Endothelial cell of umbilical vein (primary cell): ENCODE measurements around the gene SOX10. TPM values are rescaled to one million over a fixed set of nuclear protein-coding genes. Genes with fewer than 3 reads are reported as not detected.

Experiments used
- BruUV-seq: library from RNA; stranded (reverse); fragments of 400-500 nt; replicated peaks from 2 replicates; lab custom pipeline; 2021; lab: Mats Ljungman, UMichigan
- CTCF ChIA-PET: fragments of 300-600, 350-600 bp; sonication (Branson Sonifier 250); formaldehyde crosslinking; loops from one replicate; lab custom pipeline; 2021; ENCODE audit warnings: antibody characterized with exemption, inconsistent platforms; lab: Charles Lee
- POLR2A ChIA-PET: fragments of 300-600, 350-600 bp; sonication (Branson Sonifier 250); formaldehyde crosslinking; loops from one replicate; lab custom pipeline; 2021; ENCODE audit warnings: antibody characterized with exemption, inconsistent platforms; lab: Charles Lee
- DNase-seq: peaks from one replicate; pipeline ENCODE4 v3.0.0-alpha.2; 2011; ENCODE audit warnings: low read depth, low spot score
- FAIRE-seq: peaks from 2 replicates; lab custom pipeline; 2011; peaks lifted over from hg19 to GRCh38; lab: Jason Lieb, UNC
- H2AFZ ChIP-seq: 2 replicates; pipeline ENCODE4 v1.6.0; 2012; ENCODE audit warnings: low read depth, low read length, control low read depth, inconsistent platforms
- H3K27ac ChIP-seq: 2 replicates; pipeline ENCODE4 v1.5.1; 2011; ENCODE audit warnings: low read depth, mild to moderate bottlenecking, control low read depth, low read length, moderate library complexity; ENCODE audit not compliant: insufficient read depth
- H3K27me3 ChIP-seq, 2 experiments: 2 replicates each; pipeline versions ENCODE4 v1.6.0 to v1.6.1; 2011; ENCODE audit warnings: low read length in 2 of 2, mixed read lengths in 1 of 2; ENCODE audit not compliant: control insufficient read depth in 2 of 2, insufficient read depth in 2 of 2
- H3K36me3 ChIP-seq, 2 experiments: 2 replicates in 1 of 2; 3 replicates in 1 of 2; pipeline ENCODE4 v1.5.1; 2011; ENCODE audit warnings: low read length in 2 of 2, mild to moderate bottlenecking in 1 of 2, moderate library complexity in 1 of 2; ENCODE audit not compliant: control insufficient read depth in 2 of 2, insufficient read depth in 2 of 2; ENCODE audit errors: extremely low read depth in 1 of 2
- H3K4me1 ChIP-seq: 3 replicates; pipeline ENCODE4 v1.5.1; 2011; ENCODE audit warnings: mild to moderate bottlenecking, low read length; ENCODE audit not compliant: control insufficient read depth, insufficient read depth; ENCODE audit errors: extremely low read depth
- H3K4me2 ChIP-seq: 2 replicates; pipeline ENCODE4 v1.6.1; 2011; ENCODE audit warnings: low read length, control low read depth, mixed read lengths; ENCODE audit not compliant: insufficient read depth
- H3K4me3 ChIP-seq, 3 experiments: fragments of 200-600 bp in 1 of 3; sonication (generic), shearing (Covaris generic) in 1 of 3; replicated peaks in 1 of 3; 2 replicates each; pipeline ENCODE4 v1.5.1; 2011 to 2016; ENCODE audit warnings: control low read depth in 3 of 3, low read length in 3 of 3, mild to moderate bottlenecking in 2 of 3, inconsistent platforms in 1 of 3, low read depth in 1 of 3, moderate library complexity in 1 of 3; ENCODE audit not compliant: insufficient read depth in 1 of 3
- H3K79me2 ChIP-seq: 2 replicates; pipeline ENCODE4 v1.6.0; 2012; ENCODE audit warnings: low read length, inconsistent platforms; ENCODE audit not compliant: control insufficient read depth, insufficient read depth
- H3K9ac ChIP-seq: replicated peaks from 2 replicates; pipeline ENCODE3; 2011; ENCODE audit warnings: low read length, control low read depth; ENCODE audit not compliant: insufficient read depth; ENCODE audit errors: extremely low read depth
- H3K9me1 ChIP-seq: replicated peaks from 3 replicates; pipeline ENCODE4 v1.6.0; 2011; ENCODE audit warnings: mild to moderate bottlenecking, low read length; ENCODE audit not compliant: control insufficient read depth, insufficient read depth; ENCODE audit errors: extremely low read depth
- H3K9me3 ChIP-seq: replicated peaks from 2 replicates; pipeline ENCODE4 v1.5.1; 2012; ENCODE audit warnings: low read length, inconsistent platforms; ENCODE audit not compliant: control insufficient read depth, insufficient read depth
- H4K20me1 ChIP-seq: replicated peaks from 2 replicates; pipeline ENCODE3; 2011; ENCODE audit warnings: mild to moderate bottlenecking, low read length; ENCODE audit not compliant: control insufficient read depth, insufficient read depth; ENCODE audit errors: extremely low read depth
- CTCF ChIP-seq, 2 donors: IDR thresholded peaks; 1 replicate in 1 of 2; 2 replicates in 1 of 2; pipeline ENCODE4 v1.5.1; 2011; ENCODE audit warnings: low read length in 2 of 2, mild to moderate bottlenecking in 2 of 2, moderate library complexity in 2 of 2, control low read depth in 1 of 2, inconsistent platforms in 1 of 2, low read depth in 1 of 2; ENCODE audit not compliant: insufficient read depth in 1 of 2; ENCODE audit errors: extremely low read depth in 1 of 2
- EZH2 ChIP-seq: IDR thresholded peaks from 2 replicates; pipeline ENCODE4 v1.6.1; 2012; ENCODE audit warnings: borderline replicate concordance, low read depth, mild to moderate bottlenecking, moderate library complexity, low read length, inconsistent platforms; ENCODE audit not compliant: severe bottlenecking
- FOS ChIP-seq: IDR thresholded peaks from 2 replicates; pipeline ENCODE4 v1.6.1; 2011; ENCODE audit warnings: mild to moderate bottlenecking, low read length, moderate library complexity, borderline replicate concordance; ENCODE audit not compliant: insufficient read depth
- GATA2 ChIP-seq: IDR thresholded peaks from 2 replicates; pipeline ENCODE4 v1.7.0; 2011; ENCODE audit warnings: low read depth, mild to moderate bottlenecking, moderate library complexity, mixed read lengths, low read length; ENCODE audit not compliant: insufficient read length, insufficient read depth
- JUN ChIP-seq: IDR thresholded peaks from 2 replicates; pipeline ENCODE4 v1.6.1; 2011; ENCODE audit warnings: borderline replicate concordance, low read depth; ENCODE audit not compliant: insufficient read length, insufficient read depth
- MAX ChIP-seq: IDR thresholded peaks from 2 replicates; pipeline ENCODE4 v1.6.1; 2011; ENCODE audit not compliant: insufficient read depth, insufficient read length
- MYC ChIP-seq: IDR thresholded peaks from one replicate; pipeline ENCODE4 v1.6.1; 2011; ENCODE audit warnings: mild to moderate bottlenecking, low read depth, low read length
- POLR2A ChIP-seq: IDR thresholded peaks from 2 replicates; pipeline ENCODE4 v1.6.1; 2012; ENCODE audit warnings: low read depth, mild to moderate bottlenecking, control low read depth, low read length
- POLR2AphosphoS5 ChIP-seq: IDR thresholded peaks from 2 replicates; pipeline ENCODE4 v1.6.1; 2012; ENCODE audit warnings: low read depth, mild to moderate bottlenecking, control low read depth, low read length, moderate library complexity; ENCODE audit not compliant: insufficient read depth
- dilution Hi-C: fragments of 300-500 bp; cut with MboI; formaldehyde crosslinking; loops from one replicate; pipeline ENCODE4 v1.15.0; 2019; ENCODE audit warnings: low sequenced_read_pairs; ENCODE audit not compliant: extremely low pct_ligation_motif_present
- intact Hi-C: fragments of 100-400 bp; cut with micrococcal nuclease; formaldehyde crosslinking; loops from one replicate; pipeline ENCODE4 v1.10.0; 2022
- polyA plus RNA-seq, 4 experiments: library from polyadenylated mRNA; depleted of rRNA in 3 of 4; stranded (reverse) in 3 of 4; unstranded in 1 of 4; fragments of >200 nt; gene quantifications; 2 replicates each; pipeline versions ENCODE4 v1.2.1 to v1.2.3, GENCODE V29; 2011 to 2012; ENCODE audit warnings: missing spikeins in 1 of 4
- total RNA-seq: library from RNA; stranded (reverse); gene quantifications from 2 replicates; pipeline ENCODE4 v1.2.3, GENCODE V29; 2021

Gene SOX10
- total and polyA plus RNA-seq, 2 donors (not counting 3 experiments of a cell fraction or from before 2014, with no cell fraction given), result not detected

- dilution Hi-C loops, result no loop called here
- POLR2A ChIA-PET, result interaction anchor here (0.5 to 0.6 kb wide), 2 partner anchors 13 to 373 kb away, joined by 3 read pairs; no protein-coding TSS in a partner anchor
- intact Hi-C loops, result no loop called here
These were observed 51.4 kb downstream of the SOX10 start for GRCh38 chr22:37932821-37933578.

More at GRCh38 chr22:37932821-37933578, 51.4 kb downstream of the SOX10 start:
- Histone ChIP-seq H3K4me2 (no peak overlapping the region), H3K4me1 (peaks cover 29% of the 10 kb centered on the region), H4K20me1 (no peaks in the 10 kb centered on the region), H3K9me3 (no peaks in the 10 kb centered on the region), H3K27me3 (no peaks in the 10 kb centered on the region), H3K36me3 (peaks cover 0 to 26% of the 10 kb centered on the region in 2 experiments), H3K9me1 (no peaks in the 10 kb centered on the region), H3K79me2 (no peaks in the 10 kb centered on the region), H3K9ac (no peak overlapping the region), H3K27ac (no peak overlapping the region), H2AFZ (no peak overlapping the region), H3K4me3 (no peak overlapping the region)
- DNase-seq, result no peak
- CTCF ChIA-PET, result interaction anchor here (1.6 to 4.7 kb wide), 6 partner anchors 13 to 116 kb away, joined by 5 to 48 read pairs (median 12); partner anchors contain the start of genes C22orf23, MICALL1 and POLR2F
- TF ChIP-seq FOS (no peak), CTCF (IDR thresholded peaks at IDR 0.05; ENCODE audit: extremely low read depth in 1 of 2, insufficient read depth in 1 of 2, low read depth in 1 of 2, low read length in 2 of 2) (no peak), GATA2 (no peak), POLR2AphosphoS5 (no peak), POLR2A (no peak), JUN (no peak), MAX (no peak), MYC (no peak), EZH2 (no peak)
- no TSS peak for BruUV-seq
- no peak for FAIRE-seq
